T-helper 9 cell (primary cell): ENCODE measurements around the gene OSBPL1A.

Experiments
- DNase-seq: peaks from one replicate; pipeline ENCODE4 v3.0.0-alpha.2; 2020

The OSBPL1A gene

GRCh38 chr18:24214144-24214543 is 183.5 kb downstream of the OSBPL1A start:
- no peak for DNase-seq

- DNase-seq = no peak
These were observed 184.7 kb downstream of the OSBPL1A start for GRCh38 chr18:24212939-24213338.

GRCh38 chr18:24209558-24209957 is 188.1 kb downstream of the OSBPL1A start:
- no peak for DNase-seq

GRCh38 chr18:24208270-24209035 is 189.2 kb downstream of the OSBPL1A start:
- DNase-seq = no peak

GRCh38 chr18:24204904-24205303 is 192.7 kb downstream of the OSBPL1A start:
- no peak for DNase-seq

GRCh38 chr18:24201699-24202687 is 195.6 kb downstream of the OSBPL1A start:
- DNase-seq = no peak

GRCh38 chr18:24200494-24201290 is 196.9 kb downstream of the OSBPL1A start:
- no peak for DNase-seq

- no peak for DNase-seq
These were observed 198.2 kb downstream of the OSBPL1A start for GRCh38 chr18:24199372-24199962.

- DNase-seq = no peak
These were observed 199.2 kb downstream of the OSBPL1A start for GRCh38 chr18:24198461-24198860.

GRCh38 chr18:24197412-24197811 is 200.2 kb downstream of the OSBPL1A start:
- no peak for DNase-seq

GRCh38 chr18:24196764-24197163 is 200.9 kb downstream of the OSBPL1A start:
- DNase-seq = no peak

- DNase-seq = no peak
These were observed 202.1 kb downstream of the OSBPL1A start for GRCh38 chr18:24195296-24196053.

- DNase-seq = no peak
These were observed 207.0 kb downstream of the OSBPL1A start for GRCh38 chr18:24190590-24190989.

GRCh38 chr18:24189664-24190346 is 207.8 kb downstream of the OSBPL1A start:
- no peak for DNase-seq

GRCh38 chr18:24189007-24189528 is 208.6 kb downstream of the OSBPL1A start:
- DNase-seq = no peak

GRCh38 chr18:24188120-24188519 is 209.5 kb downstream of the OSBPL1A start:
- no peak for DNase-seq

- DNase-seq = no peak
These were observed 209.9 kb downstream of the OSBPL1A start for GRCh38 chr18:24187689-24188088.

- DNase-seq = no peak
These were observed 210.6 kb downstream of the OSBPL1A start for GRCh38 chr18:24187049-24187448.

- DNase-seq = no peak
These were observed 211.8 kb downstream of the OSBPL1A start for GRCh38 chr18:24185805-24186204.

- DNase-seq = no peak
These were observed 215.8 kb downstream of the OSBPL1A start for GRCh38 chr18:24181806-24182205.

GRCh38 chr18:24180048-24180447 is 217.6 kb downstream of the OSBPL1A start:
- no peak for DNase-seq
